Activated naive CD8-positive, alpha-beta T cell treated with anti-CD3 and anti-CD28 coated beads, Interleukin-2, amount 10 ng/mL, durations not matched to agents 7 days and 5 days (primary cell): ENCODE measurements around the gene GNGT2. TPM values are rescaled to one million over a fixed set of nuclear protein-coding genes. Genes with fewer than 3 reads are reported as not detected.
"Not testable (repeated sequence)": the region's sequence is repeated elsewhere in the genome, so short reads cannot be mapped to it uniquely, and the experiment has no call there.

Experiments used
- ATAC-seq: fragments of 150-1000 bp; cut with Tn5 transposase; one replicate; pipeline ENCODE4 v1.10.0; 2021; ENCODE audit warnings: low read depth, moderate library complexity
- POLR2A ChIA-PET: fragments of 350-600 bp; sonication (Branson Sonifier 250); formaldehyde crosslinking; loops from one replicate; lab custom pipeline; 2021; ENCODE audit warnings: antibody characterized with exemption; lab: Charles Lee
- DNase-seq: peaks from one replicate; pipeline ENCODE4 v3.0.0; 2021
- H3K27ac Mint-ChIP-seq: one replicate; pipeline ENCODE4 v1.8.0; 2022; ENCODE audit warnings: mild to moderate bottlenecking, mixed read lengths
- H3K27me3 Mint-ChIP-seq: one replicate; pipeline ENCODE4 v1.8.0; 2022; ENCODE audit warnings: mild to moderate bottlenecking, moderate library complexity, mixed read lengths
- H3K36me3 Mint-ChIP-seq: one replicate; pipeline ENCODE4 v1.8.0; 2021; ENCODE audit warnings: mild to moderate bottlenecking, mixed read lengths
- H3K4me1 Mint-ChIP-seq: one replicate; pipeline ENCODE4 v1.8.0; 2021; ENCODE audit warnings: mixed read lengths
- H3K4me3 Mint-ChIP-seq: one replicate; pipeline ENCODE4 v1.8.0; 2022; ENCODE audit warnings: mild to moderate bottlenecking, moderate library complexity, mixed read lengths
- H3K9me3 Mint-ChIP-seq: one replicate; pipeline ENCODE4 v1.8.0; 2021; ENCODE audit warnings: mixed read lengths
- total RNA-seq, 2 experiments: library from RNA; stranded (reverse); gene quantifications; one replicate each; pipeline ENCODE4 v1.2.3, GENCODE V29; 2021

GNGT2 gene
- total RNA-seq, 2 experiments from 2014 or later, result 27.9 to 34.2 TPM

DNA sequence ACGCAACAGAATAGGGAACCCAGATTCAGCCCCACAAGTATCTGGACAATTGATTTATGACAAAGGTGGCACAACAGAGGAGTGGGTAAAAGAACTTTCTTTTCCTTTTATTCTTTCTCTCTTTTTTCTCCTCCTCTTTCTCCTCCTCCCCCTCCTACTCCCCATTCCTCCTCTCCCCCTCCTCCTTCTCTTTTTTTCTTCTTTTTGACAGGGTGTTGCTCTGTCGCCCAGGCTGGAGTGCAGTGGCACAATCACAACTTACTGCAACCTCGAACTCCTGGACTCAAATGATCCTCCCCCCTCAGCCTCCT, 16.1 kb downstream of the GNGT2 start:
- no peaks in the 10 kb centered on the region for H3K9me3 Mint-ChIP-seq
- peaks cover 34% of the 10 kb centered on the region for H3K4me1 Mint-ChIP-seq
- H3K27ac Mint-ChIP-seq, result peak overlapping the region; percentile 18
- ATAC-seq (no peak), DNase-seq (no peak)
- peaks cover 1% of the 10 kb centered on the region for H3K27me3 Mint-ChIP-seq
- POLR2A ChIA-PET, result interaction anchor here (3.8 to 6.1 kb wide), 3 partner anchors 17 to 28 kb away, joined by 28 to 120 read pairs (median 86); partner anchors contain the start of genes ABI3 and GNGT2
- no peaks in the 10 kb centered on the region for H3K36me3 Mint-ChIP-seq
- peak overlapping the region; percentile 91 for H3K4me3 Mint-ChIP-seq

GRCh38 chr17:49193513-49194296, 16.7 kb downstream of the GNGT2 start:
- no peak for ATAC-seq
- peak overlapping the region; percentile 100 for H3K27ac Mint-ChIP-seq

GRCh38 chr17:49191917-49192741, 18.2 kb downstream of the GNGT2 start:
- Mint-ChIP-seq H3K27ac (peak overlapping the region; percentile 100), H3K36me3 (no peaks in the 10 kb centered on the region), H3K4me3 (peak overlapping the region; percentile 91), H3K27me3 (peaks cover 1% of the 10 kb centered on the region), H3K9me3 (no peaks in the 10 kb centered on the region), H3K4me1 (peaks cover 34% of the 10 kb centered on the region)
- peak; percentile 50 for ATAC-seq
- POLR2A ChIA-PET, result interaction anchor here (0.6 to 6.1 kb wide), 14 partner anchors 10 to 1245 kb away, joined by 3 to 120 read pairs (median 6); partner anchors contain the start of genes ABI3, GNGT2 and UBE2Z
- DNase-seq, result peak; percentile 96

More at GRCh38 chr17:49193513-49194296, 16.7 kb downstream of the GNGT2 start:
- H3K36me3 Mint-ChIP-seq, result no peaks in the 10 kb centered on the region
- POLR2A ChIA-PET, result interaction anchor here (0.7 to 6.1 kb wide), 8 partner anchors 11 to 37 kb away, joined by 4 to 120 read pairs (median 18); partner anchors contain the start of genes ABI3, GNGT2 and PHOSPHO1
- peak overlapping the region; percentile 91 for H3K4me3 Mint-ChIP-seq
- no peaks in the 10 kb centered on the region for H3K9me3 Mint-ChIP-seq
- H3K4me1 Mint-ChIP-seq, result peaks cover 34% of the 10 kb centered on the region
- peaks cover 1% of the 10 kb centered on the region for H3K27me3 Mint-ChIP-seq
- DNase-seq, result no peak

- Mint-ChIP-seq H3K27ac (peak overlapping the region; percentile 100), H3K27me3 (peaks cover 1% of the 10 kb centered on the region), H3K4me3 (peak overlapping the region; percentile 91), H3K4me1 (peaks cover 31% of the 10 kb centered on the region), H3K9me3 (no peaks in the 10 kb centered on the region), H3K36me3 (no peaks in the 10 kb centered on the region)
- POLR2A ChIA-PET, result interaction anchor here (0.8 to 6.1 kb wide), 9 partner anchors 11 to 37 kb away, joined by 3 to 120 read pairs (median 7); partner anchors contain the start of genes ABI3 and GNGT2
- ATAC-seq (peak; percentile 3), DNase-seq (no peak)
These were observed 18.9 kb downstream of the GNGT2 start for GRCh38 chr17:49191409-49191916.

DNA sequence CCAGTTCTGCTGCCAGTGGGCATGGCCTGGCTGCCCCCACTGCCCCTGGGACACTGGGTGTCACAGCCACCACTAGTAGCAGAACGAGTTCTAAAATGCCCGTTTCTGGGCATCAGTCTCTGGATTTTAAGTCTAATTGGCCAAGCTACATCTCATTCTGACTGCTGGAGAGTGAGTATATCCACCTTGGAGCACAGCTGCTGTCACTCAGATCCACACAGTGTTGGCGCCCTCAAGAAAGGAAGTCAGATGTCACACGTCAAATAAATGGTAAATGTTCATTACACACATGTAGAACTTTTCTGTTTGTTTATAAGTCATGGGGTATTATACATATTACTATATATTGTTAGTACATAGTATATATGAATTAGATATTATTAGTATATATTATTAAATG, 19.4 kb downstream of the GNGT2 start:
- POLR2A ChIA-PET, result interaction anchor here (1.5 to 6.1 kb wide), 7 partner anchors 16 to 35 kb away, joined by 4 to 120 read pairs (median 28); partner anchors contain the start of genes ABI3 and GNGT2
- Mint-ChIP-seq H3K36me3 (peaks cover 4% of the 10 kb centered on the region), H3K4me3 (peak overlapping the region; percentile 60), H3K27ac (peak overlapping the region; percentile 42), H3K9me3 (peaks cover 4% of the 10 kb centered on the region), H3K27me3 (peaks cover 1% of the 10 kb centered on the region), H3K4me1 (peaks cover 29% of the 10 kb centered on the region)
- no peak for DNase-seq
- no peak for ATAC-seq

DNA sequence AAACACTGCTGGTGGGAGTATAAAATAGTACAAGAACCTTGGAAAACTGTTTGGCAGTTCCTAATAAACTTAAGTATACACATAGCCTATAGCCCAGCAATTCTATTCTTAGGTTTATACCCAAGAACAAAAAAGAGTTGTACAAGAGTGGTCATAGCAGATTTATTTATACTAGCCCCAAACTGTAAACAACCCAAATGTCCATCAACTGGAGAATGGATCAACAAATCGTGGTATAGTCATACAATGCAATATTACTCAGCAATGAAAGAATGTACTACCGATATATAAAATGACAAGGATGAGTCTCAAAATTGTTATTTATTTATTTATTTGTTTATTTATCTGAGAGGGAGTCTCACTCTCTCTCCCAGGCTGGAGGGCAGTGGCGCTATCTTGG, 23.1 kb downstream of the GNGT2 start:
- Mint-ChIP-seq H3K4me1 (peaks cover 13% of the 10 kb centered on the region), H3K27ac (no peak overlapping the region), H3K9me3 (peaks cover 16% of the 10 kb centered on the region), H3K36me3 (peaks cover 15% of the 10 kb centered on the region), H3K4me3 (no peak overlapping the region), H3K27me3 (peaks cover 4% of the 10 kb centered on the region)
- POLR2A ChIA-PET, result no interaction called here
- DNase-seq (no peak), ATAC-seq (no peak)

DNA sequence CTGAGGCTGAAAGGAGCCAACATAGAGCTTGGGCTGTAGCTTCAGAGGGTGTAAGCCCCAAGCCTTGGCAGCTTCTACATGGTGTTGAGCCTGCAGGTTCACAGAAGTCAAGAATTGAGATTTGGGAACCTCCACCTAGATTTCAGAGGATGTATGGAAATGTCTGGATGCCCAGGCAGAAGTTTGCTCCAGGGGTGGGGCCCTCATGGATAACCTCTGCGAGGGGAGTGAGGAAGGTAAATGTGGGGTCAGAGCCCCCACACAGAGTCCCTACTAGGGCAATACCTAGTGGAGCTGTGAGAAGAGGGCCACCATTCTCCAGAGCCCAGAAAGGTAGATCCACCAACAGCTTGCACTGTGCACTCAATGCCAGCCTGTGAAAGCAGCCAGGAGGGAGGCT, 25.0 kb downstream of the GNGT2 start:
- H3K36me3 Mint-ChIP-seq, result peaks cover 15% of the 10 kb centered on the region
- H3K4me1 Mint-ChIP-seq, H3K4me3 Mint-ChIP-seq, H3K27me3 Mint-ChIP-seq, POLR2A ChIA-PET, DNase-seq, H3K27ac Mint-ChIP-seq, ATAC-seq: not testable (repeated sequence)
- H3K9me3 Mint-ChIP-seq, result peaks cover 18% of the 10 kb centered on the region

DNA sequence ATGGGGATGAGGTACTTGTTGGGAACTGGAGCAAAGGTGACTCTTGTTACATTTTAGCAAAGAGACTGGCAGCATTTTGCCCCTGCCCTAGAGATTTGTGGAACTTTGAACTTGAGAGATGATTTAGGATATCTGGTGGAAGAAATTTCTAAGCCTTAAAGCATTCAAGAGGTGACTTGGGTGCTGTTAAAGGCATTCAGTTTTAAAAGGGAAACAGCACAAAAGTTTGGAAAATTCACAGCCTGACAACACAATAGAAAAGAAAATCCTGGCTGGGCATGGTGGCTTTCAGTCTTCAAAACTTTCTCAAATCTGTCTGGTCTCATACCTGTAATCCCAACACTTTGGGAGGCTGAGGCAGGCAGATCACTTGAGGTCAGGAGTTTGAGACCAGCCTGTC, 25.9 kb downstream of the GNGT2 start:
- H3K27me3 Mint-ChIP-seq, H3K4me3 Mint-ChIP-seq, DNase-seq, ATAC-seq, POLR2A ChIA-PET, H3K4me1 Mint-ChIP-seq, H3K27ac Mint-ChIP-seq: not testable (repeated sequence)
- H3K9me3 Mint-ChIP-seq, result peaks cover 18% of the 10 kb centered on the region
- H3K36me3 Mint-ChIP-seq, result peaks cover 15% of the 10 kb centered on the region

DNA sequence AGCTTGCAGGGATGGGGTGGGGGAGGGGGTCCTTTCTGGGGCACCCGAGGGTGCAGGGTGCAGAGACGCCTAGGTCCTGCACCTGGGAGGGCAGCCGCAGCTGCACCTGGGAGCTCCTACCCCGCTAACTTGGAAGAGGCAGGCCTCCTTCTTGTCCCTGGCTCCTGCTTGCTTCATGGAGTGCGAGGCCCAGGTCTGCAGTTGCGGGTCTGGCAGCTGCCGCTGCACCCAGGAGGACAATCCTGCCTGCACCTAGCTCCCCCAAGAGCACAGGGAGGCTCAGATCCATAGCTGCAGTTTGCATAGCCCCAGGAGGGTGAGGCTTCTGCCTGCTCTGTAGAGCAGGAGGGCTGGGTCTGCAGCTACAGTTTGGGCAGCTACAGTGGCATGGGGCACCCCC, 26.6 kb downstream of the GNGT2 start:
- H3K27me3 Mint-ChIP-seq, result peaks cover 3% of the 10 kb centered on the region
- H3K27ac Mint-ChIP-seq, result no peak overlapping the region
- ATAC-seq, result no peak
- no peak overlapping the region for H3K4me3 Mint-ChIP-seq
- H3K4me1 Mint-ChIP-seq, result peaks cover 5% of the 10 kb centered on the region
- DNase-seq, result no peak
- H3K9me3 Mint-ChIP-seq, result peaks cover 18% of the 10 kb centered on the region
- H3K36me3 Mint-ChIP-seq, result peaks cover 15% of the 10 kb centered on the region
- POLR2A ChIA-PET, result no interaction called here

GRCh38 chr17:49183341-49183740, 27.0 kb downstream of the GNGT2 start:
- no peak for DNase-seq
- POLR2A ChIA-PET, result no interaction called here
- Mint-ChIP-seq H3K9me3 (peaks cover 18% of the 10 kb centered on the region), H3K27me3 (peaks cover 3% of the 10 kb centered on the region), H3K27ac (no peak overlapping the region), H3K36me3 (peaks cover 15% of the 10 kb centered on the region), H3K4me1 (peaks cover 5% of the 10 kb centered on the region), H3K4me3 (no peak overlapping the region)
- ATAC-seq, result no peak

- Mint-ChIP-seq H3K9me3 (peaks cover 27% of the 10 kb centered on the region), H3K4me3 (no peak overlapping the region), H3K4me1 (peaks cover 5% of the 10 kb centered on the region), H3K27ac (no peak overlapping the region), H3K27me3 (peaks cover 3% of the 10 kb centered on the region), H3K36me3 (peaks cover 13% of the 10 kb centered on the region)
- DNase-seq (no peak), ATAC-seq (no peak)
- POLR2A ChIA-PET, result interaction anchor here (1.0 to 3.6 kb wide), 5 partner anchors 12 to 49 kb away, joined by 3 to 44 read pairs (median 4); partner anchors contain the start of gene PHOSPHO1
These were observed 29.3 kb downstream of the GNGT2 start for GRCh38 chr17:49180998-49181635.

DNA sequence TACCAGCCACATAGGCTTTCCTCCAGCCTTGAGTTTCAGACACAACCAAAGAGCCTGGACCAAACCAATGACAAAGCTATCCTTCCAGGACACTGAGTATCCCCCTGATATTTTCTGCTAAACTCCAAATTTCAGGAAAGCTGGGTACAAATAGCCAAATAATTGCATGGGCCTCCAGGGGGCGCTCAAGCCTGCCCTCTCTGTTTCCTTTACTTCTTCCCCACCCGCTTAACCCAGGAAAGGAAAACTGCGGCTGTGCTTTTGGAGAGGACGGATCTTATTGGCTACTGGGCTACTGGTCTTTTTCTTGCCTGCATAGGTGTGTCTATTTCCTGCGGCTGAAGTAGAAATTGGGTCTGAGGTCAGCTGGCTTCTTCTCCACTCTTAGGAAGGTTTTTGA, 30.1 kb downstream of the GNGT2 start:
- Mint-ChIP-seq H3K27ac (no peak overlapping the region), H3K4me1 (peaks cover 5% of the 10 kb centered on the region), H3K4me3 (no peak overlapping the region), H3K36me3 (peaks cover 11% of the 10 kb centered on the region), H3K27me3 (peaks cover 3% of the 10 kb centered on the region), H3K9me3 (peaks cover 27% of the 10 kb centered on the region)
- POLR2A ChIA-PET, result interaction anchor here (0.7 to 3.6 kb wide), 7 partner anchors 12 to 111 kb away, joined by 3 to 44 read pairs (median 4); no protein-coding TSS in a partner anchor
- ATAC-seq (peak; percentile 22), DNase-seq (peak; percentile 65)
